ENCODE results near the gene ZNF791.

GRCh38 chr19:12665671-12666264, 55.0 kb downstream of the ZNF791 start:
- TF ChIP-seq POLR2A (IDR thresholded peaks at IDR 0.05), result no peak
- TF ChIP-seq CTCF (IDR thresholded peaks at IDR 0.05 in 8 of 11, conservative IDR thresholded peaks at IDR 0.05 in 3 of 11), result no peak
